GM12878 (cell line): ENCODE measurements around the gene WFIKKN1. TPM values are rescaled to one million over a fixed set of nuclear protein-coding genes. Genes with fewer than 3 reads are reported as not detected.

Experiments used
- ASH2L ChIP-seq: fragments of 300-600, 200-600 bp; sonication (generic); IDR thresholded peaks from 2 replicates; pipeline ENCODE4 v1.6.1; 2017; ENCODE audit warnings: low read depth, mild to moderate bottlenecking, borderline replicate concordance
- BACH1 ChIP-seq: fragments of 450-650 bp; IDR thresholded peaks from 2 replicates; pipeline ENCODE4 v1.6.1; 2017; ENCODE audit warnings: mild to moderate bottlenecking, borderline replicate concordance
- CBX5 ChIP-seq: sonication (generic); IDR thresholded peaks from 2 replicates; pipeline ENCODE4 v1.6.1; 2016; ENCODE audit warnings: low read depth, moderate library complexity, mild to moderate bottlenecking, inconsistent platforms
- HCFC1 ChIP-seq: fragments of 150-350 bp; IDR thresholded peaks from 2 replicates; pipeline ENCODE4 v1.6.1; 2014; ENCODE audit warnings: low read length
- HDAC2 ChIP-seq: fragments of 200-600 bp; sonication (generic); IDR thresholded peaks from 2 replicates; pipeline ENCODE4 v1.6.1; 2017
- PAX8 ChIP-seq: fragments of 450-650 bp; IDR thresholded peaks from 2 replicates; pipeline ENCODE4 v1.6.1; 2017; ENCODE audit warnings: mild to moderate bottlenecking, moderate library complexity
- RCOR1 ChIP-seq: conservative IDR thresholded peaks from 2 replicates; pipeline ENCODE4 v1.6.1; 2012; ENCODE audit warnings: low read depth, low read length, improper control_type of control experiment
- ZNF24 ChIP-seq: fragments of 450-650 bp; IDR thresholded peaks from 2 replicates; pipeline ENCODE4 v1.6.1; 2017; ENCODE audit warnings: antibody characterized with exemption, mild to moderate bottlenecking
- polyA plus RNA-seq, 11 experiments: library from polyadenylated mRNA; depleted of rRNA in 4 of 11; unstranded in 6 of 11; stranded (reverse) in 5 of 11; fragments of >200 nt; fragmentation: Nextera tagmentation in 4 of 11; fragmentation: Illumina TruSeq in 1 of 11; extraction: Ambion mirVana in 4 of 11; extraction: Trizol in 1 of 11; gene quantifications; 1 replicate in 1 of 11; 2 replicates in 10 of 11; pipeline versions ENCODE4 v1.2.1 to v1.2.3, GENCODE V29; 2011 to 2016; ENCODE audit warnings: inconsistent platforms in 2 of 11, missing spikeins in 2 of 11, low read depth in 1 of 11
- total RNA-seq, 4 experiments: library from RNA; depleted of rRNA in 3 of 4; stranded (reverse); fragments of >200 nt in 3 of 4; fragmentation: Illumina TruSeq in 1 of 4; extraction: Trizol in 1 of 4; gene quantifications; 2 replicates each; pipeline versions ENCODE4 v1.2.1 to v1.2.3, GENCODE V29; 2013 to 2021
- TF ChIP-seq, protein P1 (sequence below): fragments of 450-650 bp; IDR thresholded peaks from 2 replicates; pipeline ENCODE4 v1.6.1; 2017; ENCODE audit warnings: mild to moderate bottlenecking, moderate library complexity
- TF ChIP-seq, protein P2 (sequence below): fragments of 450-650 bp; IDR thresholded peaks from 2 replicates; pipeline ENCODE4 v1.6.1; 2018; ENCODE audit warnings: borderline replicate concordance, mild to moderate bottlenecking; ENCODE audit not compliant: partially characterized antibody

The WFIKKN1 gene
- total and polyA plus RNA-seq, 10 of the 15 experiments (the other 5 are each of a cell fraction or from before 2014, with no cell fraction given) = 0.01 to 0.41 (median 0.05) TPM; not detected in 2

DNA sequence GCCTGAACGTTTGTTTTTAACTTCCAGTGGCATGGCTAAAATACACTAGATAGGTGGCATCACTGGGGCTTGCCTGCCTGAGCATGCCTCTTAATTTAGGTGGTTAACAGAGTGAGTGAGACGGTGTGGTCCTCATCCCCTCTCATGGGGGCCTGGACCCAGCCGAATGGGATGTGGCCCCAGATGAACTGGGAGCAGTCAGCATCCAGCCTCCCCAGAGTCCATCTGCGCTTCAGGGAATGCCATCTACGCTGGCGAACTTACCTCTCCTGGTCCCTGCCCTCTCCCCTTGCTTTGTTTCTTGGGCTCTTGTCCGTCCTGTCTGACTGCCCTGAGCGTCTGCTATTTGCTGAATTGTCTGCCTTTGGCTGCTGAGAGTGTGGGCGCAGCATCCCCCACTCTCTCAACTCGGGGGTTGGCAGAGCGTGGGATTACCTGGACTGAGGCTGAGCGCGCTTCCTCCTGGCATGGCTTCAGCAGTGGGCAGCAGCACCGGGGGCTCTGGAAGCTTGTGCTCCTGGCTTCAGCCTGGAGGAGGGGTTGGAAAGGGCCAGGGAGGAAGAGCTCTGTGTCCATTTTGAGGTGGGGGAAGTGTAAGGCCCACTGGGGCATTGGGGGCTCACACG lies 38.8 kb upstream of the WFIKKN1 start (continued):
- TF ChIP-seq, protein P1, sequence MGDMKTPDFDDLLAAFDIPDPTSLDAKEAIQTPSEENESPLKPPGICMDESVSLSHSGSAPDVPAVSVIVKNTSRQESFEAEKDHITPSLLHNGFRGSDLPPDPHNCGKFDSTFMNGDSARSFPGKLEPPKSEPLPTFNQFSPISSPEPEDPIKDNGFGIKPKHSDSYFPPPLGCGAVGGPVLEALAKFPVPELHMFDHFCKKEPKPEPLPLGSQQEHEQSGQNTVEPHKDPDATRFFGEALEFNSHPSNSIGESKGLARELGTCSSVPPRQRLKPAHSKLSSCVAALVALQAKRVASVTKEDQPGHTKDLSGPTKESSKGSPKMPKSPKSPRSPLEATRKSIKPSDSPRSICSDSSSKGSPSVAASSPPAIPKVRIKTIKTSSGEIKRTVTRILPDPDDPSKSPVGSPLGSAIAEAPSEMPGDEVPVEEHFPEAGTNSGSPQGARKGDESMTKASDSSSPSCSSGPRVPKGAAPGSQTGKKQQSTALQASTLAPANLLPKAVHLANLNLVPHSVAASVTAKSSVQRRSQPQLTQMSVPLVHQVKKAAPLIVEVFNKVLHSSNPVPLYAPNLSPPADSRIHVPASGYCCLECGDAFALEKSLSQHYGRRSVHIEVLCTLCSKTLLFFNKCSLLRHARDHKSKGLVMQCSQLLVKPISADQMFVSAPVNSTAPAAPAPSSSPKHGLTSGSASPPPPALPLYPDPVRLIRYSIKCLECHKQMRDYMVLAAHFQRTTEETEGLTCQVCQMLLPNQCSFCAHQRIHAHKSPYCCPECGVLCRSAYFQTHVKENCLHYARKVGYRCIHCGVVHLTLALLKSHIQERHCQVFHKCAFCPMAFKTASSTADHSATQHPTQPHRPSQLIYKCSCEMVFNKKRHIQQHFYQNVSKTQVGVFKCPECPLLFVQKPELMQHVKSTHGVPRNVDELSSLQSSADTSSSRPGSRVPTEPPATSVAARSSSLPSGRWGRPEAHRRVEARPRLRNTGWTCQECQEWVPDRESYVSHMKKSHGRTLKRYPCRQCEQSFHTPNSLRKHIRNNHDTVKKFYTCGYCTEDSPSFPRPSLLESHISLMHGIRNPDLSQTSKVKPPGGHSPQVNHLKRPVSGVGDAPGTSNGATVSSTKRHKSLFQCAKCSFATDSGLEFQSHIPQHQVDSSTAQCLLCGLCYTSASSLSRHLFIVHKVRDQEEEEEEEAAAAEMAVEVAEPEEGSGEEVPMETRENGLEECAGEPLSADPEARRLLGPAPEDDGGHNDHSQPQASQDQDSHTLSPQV = no peak
- TF ChIP-seq CBX5 = no peak
- TF ChIP-seq HDAC2 = no peak
- TF ChIP-seq PAX8 = no peak
- TF ChIP-seq HCFC1 = no peak
- TF ChIP-seq, protein P2, sequence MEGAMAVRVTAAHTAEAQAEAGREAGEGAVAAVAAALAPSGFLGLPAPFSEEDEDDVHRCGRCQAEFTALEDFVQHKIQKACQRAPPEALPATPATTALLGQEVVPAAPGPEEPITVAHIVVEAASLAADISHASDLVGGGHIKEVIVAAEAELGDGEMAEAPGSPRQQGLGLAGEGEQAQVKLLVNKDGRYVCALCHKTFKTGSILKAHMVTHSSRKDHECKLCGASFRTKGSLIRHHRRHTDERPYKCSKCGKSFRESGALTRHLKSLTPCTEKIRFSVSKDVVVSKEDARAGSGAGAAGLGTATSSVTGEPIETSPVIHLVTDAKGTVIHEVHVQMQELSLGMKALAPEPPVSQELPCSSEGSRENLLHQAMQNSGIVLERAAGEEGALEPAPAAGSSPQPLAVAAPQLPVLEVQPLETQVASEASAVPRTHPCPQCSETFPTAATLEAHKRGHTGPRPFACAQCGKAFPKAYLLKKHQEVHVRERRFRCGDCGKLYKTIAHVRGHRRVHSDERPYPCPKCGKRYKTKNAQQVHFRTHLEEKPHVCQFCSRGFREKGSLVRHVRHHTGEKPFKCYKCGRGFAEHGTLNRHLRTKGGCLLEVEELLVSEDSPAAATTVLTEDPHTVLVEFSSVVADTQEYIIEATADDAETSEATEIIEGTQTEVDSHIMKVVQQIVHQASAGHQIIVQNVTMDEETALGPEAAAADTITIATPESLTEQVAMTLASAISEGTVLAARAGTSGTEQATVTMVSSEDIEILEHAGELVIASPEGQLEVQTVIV = no peak
- no peak for TF ChIP-seq ASH2L
- TF ChIP-seq ZNF24 = no peak
- TF ChIP-seq BACH1 = no peak
- no peak for TF ChIP-seq RCOR1
